Tibial nerve (tissue), 4 donors: ENCODE data around the gene KIF17. TPM values are rescaled to one million over a fixed set of nuclear protein-coding genes. Genes with fewer than 3 reads are reported as not detected.

ENCODE experiments used
- DNase-seq, 2 donors: peaks; one replicate each; pipeline ENCODE4 v3.0.0-alpha.2; 2019; ENCODE audit warnings: low spot score in 2 of 2
- H3K27ac ChIP-seq, 4 donors: fragments of 200-600 bp; sonication (generic) in 3 of 4; one replicate each; pipeline ENCODE4 v1.5.1; 2017 to 2019; ENCODE audit warnings: mild to moderate bottlenecking in 1 of 4
- H3K27me3 ChIP-seq, 2 donors: fragments of 200-600 bp; sonication (generic) in 1 of 2; one replicate each; pipeline versions ENCODE4 v1.5.1 to v1.6.0; 2017 to 2019
- H3K36me3 ChIP-seq, 3 donors: fragments of 200-600 bp; sonication (generic); one replicate each; pipeline ENCODE4 v1.5.1; 2018 to 2019
- H3K4me1 ChIP-seq, 4 donors: fragments of 200-600 bp; sonication (generic) in 3 of 4; one replicate each; pipeline ENCODE4 v1.5.1; 2017 to 2019
- H3K4me3 ChIP-seq, 4 donors: fragments of 200-600 bp; sonication (generic) in 3 of 4; one replicate each; pipeline ENCODE4 v1.5.1; 2017 to 2019; ENCODE audit warnings: mild to moderate bottlenecking in 1 of 4, moderate library complexity in 1 of 4
- H3K9me3 ChIP-seq, 4 donors: fragments of 200-600 bp; sonication (generic) in 3 of 4; one replicate each; pipeline ENCODE4 v1.5.1; 2017 to 2019
- EP300 ChIP-seq, 2 donors: sonication (generic); formaldehyde crosslinking; IDR thresholded peaks; one replicate each; pipeline ENCODE4 v1.6.1; 2017; ENCODE audit warnings: antibody characterized with exemption in 2 of 2, mild to moderate bottlenecking in 1 of 2
- POLR2A ChIP-seq, 2 donors: fragments of 450-650 bp; IDR thresholded peaks; one replicate each; pipeline ENCODE4 v1.6.1; 2017; ENCODE audit warnings: antibody characterized with exemption in 2 of 2, mild to moderate bottlenecking in 2 of 2, moderate library complexity in 2 of 2
- WGBS, 2 donors: methylation state at CpG; one replicate each; pipeline ENCODE4 v1.1.5; 2018; 5-methylcytosine and 5-hydroxymethylcytosine counted together
- total RNA-seq, 4 donors: library from RNA; depleted of rRNA; stranded (reverse); fragments of >200 nt; gene quantifications; one replicate each; pipeline ENCODE4 v1.1.0, GENCODE V29; 2016
- TF ChIP-seq, protein P1 (sequence below), 5 experiments: fragments of 200-600 bp in 3 of 5; fragments of 450-650 bp in 2 of 5; sonication (generic) in 3 of 5; IDR thresholded peaks; one replicate each; pipeline ENCODE4 v1.5.1; 2016 to 2019; ENCODE audit warnings: antibody characterized with exemption in 5 of 5, mild to moderate bottlenecking in 3 of 5, moderate library complexity in 2 of 5

Gene KIF17
- total RNA-seq, 4 donors from 2014 or later: 0.59 to 4.2 (median 3.3) TPM

DNA sequence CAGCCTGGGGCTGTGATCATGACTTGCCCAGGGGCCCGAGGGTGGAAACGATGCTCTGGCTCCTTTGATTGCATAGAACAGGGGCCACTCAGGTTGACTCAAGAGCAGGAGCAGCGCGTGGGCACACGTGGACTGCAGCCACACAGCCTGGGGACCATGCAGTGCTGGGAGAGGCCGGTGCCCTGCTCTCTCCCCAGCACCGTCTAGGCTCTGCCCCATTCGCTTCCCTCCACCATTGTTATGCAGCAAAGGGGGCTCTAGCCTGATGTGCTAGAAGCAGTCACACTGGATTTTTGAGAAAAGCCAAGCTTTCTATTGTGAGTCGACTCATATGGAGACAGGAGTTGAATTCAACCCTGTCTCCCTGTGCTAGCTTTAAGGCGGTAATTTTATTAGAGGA lies 75.8 kb downstream of the KIF17 start:
- no peak overlapping the region for H3K27ac ChIP-seq
- H3K9me3 ChIP-seq: no peaks in the 10 kb centered on the region
- no peak for DNase-seq
- TF ChIP-seq POLR2A (IDR thresholded peaks at IDR 0.05) (no peak), EP300 (IDR thresholded peaks at IDR 0.05) (no peak)
- TF ChIP-seq, protein P1, sequence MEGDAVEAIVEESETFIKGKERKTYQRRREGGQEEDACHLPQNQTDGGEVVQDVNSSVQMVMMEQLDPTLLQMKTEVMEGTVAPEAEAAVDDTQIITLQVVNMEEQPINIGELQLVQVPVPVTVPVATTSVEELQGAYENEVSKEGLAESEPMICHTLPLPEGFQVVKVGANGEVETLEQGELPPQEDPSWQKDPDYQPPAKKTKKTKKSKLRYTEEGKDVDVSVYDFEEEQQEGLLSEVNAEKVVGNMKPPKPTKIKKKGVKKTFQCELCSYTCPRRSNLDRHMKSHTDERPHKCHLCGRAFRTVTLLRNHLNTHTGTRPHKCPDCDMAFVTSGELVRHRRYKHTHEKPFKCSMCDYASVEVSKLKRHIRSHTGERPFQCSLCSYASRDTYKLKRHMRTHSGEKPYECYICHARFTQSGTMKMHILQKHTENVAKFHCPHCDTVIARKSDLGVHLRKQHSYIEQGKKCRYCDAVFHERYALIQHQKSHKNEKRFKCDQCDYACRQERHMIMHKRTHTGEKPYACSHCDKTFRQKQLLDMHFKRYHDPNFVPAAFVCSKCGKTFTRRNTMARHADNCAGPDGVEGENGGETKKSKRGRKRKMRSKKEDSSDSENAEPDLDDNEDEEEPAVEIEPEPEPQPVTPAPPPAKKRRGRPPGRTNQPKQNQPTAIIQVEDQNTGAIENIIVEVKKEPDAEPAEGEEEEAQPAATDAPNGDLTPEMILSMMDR (IDR thresholded peaks at IDR 0.05): no peak
- WGBS, 2 donors: 64 to 70% methylated on average over 9 to 10 of the region's 10 CpGs
- no peaks in the 10 kb centered on the region for H3K4me1 ChIP-seq
- H3K27me3 ChIP-seq: no peaks in the 10 kb centered on the region
- H3K36me3 ChIP-seq: peaks cover 6 to 100% (median 7%) of the 10 kb centered on the region in 3 donors
- H3K4me3 ChIP-seq: no peak overlapping the region

- WGBS, 2 donors: 27% methylated on average over 6 of the region's 6 CpGs
- TF ChIP-seq POLR2A (IDR thresholded peaks at IDR 0.05) (no peak), EP300 (IDR thresholded peaks at IDR 0.05) (no peak)
- TF ChIP-seq, protein P1 (IDR thresholded peaks at IDR 0.05): peak; percentile 56 to 71 (median 67)
- DNase-seq: peak in 1 of 2 donors; percentile 61
- peaks cover 0 to 13% (median under 1%) of the 10 kb centered on the region in 4 donors for H3K4me1 ChIP-seq
- no peak overlapping the region for H3K4me3 ChIP-seq
- peaks cover 6 to 86% (median 7%) of the 10 kb centered on the region in 3 donors for H3K36me3 ChIP-seq
- H3K27ac ChIP-seq: no peak overlapping the region
- H3K9me3 ChIP-seq: no peaks in the 10 kb centered on the region
- no peaks in the 10 kb centered on the region for H3K27me3 ChIP-seq
Measured at GRCh38 chr1:20640183-20640597, 77.6 kb downstream of the KIF17 start.

GRCh38 chr1:20636785-20637347 lies 80.9 kb downstream of the KIF17 start:
- Histone ChIP-seq H3K27me3 (no peaks in the 10 kb centered on the region), H3K9me3 (no peaks in the 10 kb centered on the region), H3K4me1 (peaks cover 0 to 32% (median 12%) of the 10 kb centered on the region in 4 donors), H3K4me3 (no peak overlapping the region), H3K36me3 (peaks cover 0 to 53% (median 6%) of the 10 kb centered on the region in 3 donors), H3K27ac (no peak overlapping the region)
- no peak for DNase-seq
- WGBS, 2 donors: 88 to 91% methylated on average over 8 of the region's 8 CpGs
- no peak for TF ChIP-seq EP300 (IDR thresholded peaks at IDR 0.05)
- TF ChIP-seq POLR2A (IDR thresholded peaks at IDR 0.05): no peak
- TF ChIP-seq, protein P1 (IDR thresholded peaks at IDR 0.05): no peak

DNA sequence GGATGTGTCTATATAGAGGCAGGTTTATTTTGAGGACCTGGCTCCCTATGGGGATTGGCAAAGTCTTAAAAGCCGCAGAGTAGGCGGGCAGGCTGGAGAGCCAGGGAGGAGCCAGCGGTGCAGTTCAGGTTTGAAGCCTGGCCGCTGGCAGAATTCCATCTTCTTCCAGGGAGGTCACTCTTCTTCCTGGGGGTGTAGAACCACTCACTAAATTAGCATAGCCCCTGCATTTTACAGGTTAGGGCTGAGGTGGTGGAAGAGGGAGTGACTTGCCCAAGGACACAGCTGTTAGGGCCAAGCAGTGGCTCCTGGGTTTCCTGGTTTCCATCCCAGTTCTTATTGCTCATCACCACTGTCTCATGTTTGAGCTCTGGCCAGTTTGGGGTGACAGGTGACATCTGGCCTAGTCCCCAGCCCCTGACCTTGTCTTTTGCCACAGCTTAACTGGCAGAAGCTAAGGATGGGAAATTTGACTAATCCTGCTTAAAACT lies 83.2 kb downstream of the KIF17 start:
- Histone ChIP-seq H3K36me3 (peaks cover 0 to 31% (median 5%) of the 10 kb centered on the region in 3 donors), H3K4me3 (peak overlapping the region; percentile 71 to 99 (median 92)), H3K27me3 (peaks cover 0 to 6% of the 10 kb centered on the region in 2 donors), H3K4me1 (peaks cover 0 to 32% (median 12%) of the 10 kb centered on the region in 4 donors), H3K27ac (peak overlapping the region in 2 of 4 donors; percentile 94 to 95), H3K9me3 (no peaks in the 10 kb centered on the region)
- no peak for DNase-seq
- WGBS, 2 donors: 10% methylated on average over 4 of the region's 4 CpGs
- TF ChIP-seq, protein P1 (IDR thresholded peaks at IDR 0.05): no peak
- TF ChIP-seq POLR2A (IDR thresholded peaks at IDR 0.05): no peak
- no peak for TF ChIP-seq EP300 (IDR thresholded peaks at IDR 0.05)

DNA sequence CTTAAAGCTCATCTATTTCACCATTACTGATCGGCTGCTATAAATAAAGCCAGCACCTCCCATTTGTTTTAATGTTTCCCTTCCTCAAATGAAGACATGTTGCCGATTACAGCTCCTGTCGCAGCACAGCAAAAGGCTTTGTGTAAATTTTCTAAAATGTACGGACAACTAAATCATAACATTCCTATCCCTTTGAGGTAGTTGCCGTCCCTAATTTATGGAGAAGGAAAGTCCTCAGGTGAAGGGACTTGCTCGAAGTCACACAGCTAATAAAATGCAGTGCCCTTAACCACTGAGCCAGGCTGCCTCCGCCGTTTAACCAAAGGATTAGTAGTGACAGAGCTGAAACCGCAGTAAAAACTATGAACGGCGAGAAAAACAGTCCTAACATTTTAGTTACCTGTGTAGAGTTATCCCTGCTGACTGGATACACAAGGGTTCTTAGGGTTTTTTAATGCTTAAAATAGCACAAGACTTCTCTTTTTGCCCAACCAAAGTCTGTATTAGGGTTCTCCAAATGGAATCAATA lies 83.7 kb downstream of the KIF17 start:
- TF ChIP-seq EP300 (IDR thresholded peaks at IDR 0.05) (no peak), POLR2A (IDR thresholded peaks at IDR 0.05) (no peak)
- TF ChIP-seq, protein P1 (IDR thresholded peaks at IDR 0.05): no peak
- 1 to 2% methylated on average over 11 of the region's 11 CpGs for WGBS, 2 donors
- Histone ChIP-seq H3K4me1 (peaks cover 0 to 32% (median 12%) of the 10 kb centered on the region in 4 donors), H3K27me3 (peaks cover 0 to 6% of the 10 kb centered on the region in 2 donors), H3K4me3 (peak overlapping the region; percentile 71 to 99 (median 92)), H3K36me3 (peaks cover 0 to 26% (median 0%) of the 10 kb centered on the region in 3 donors), H3K9me3 (no peaks in the 10 kb centered on the region), H3K27ac (peak overlapping the region; percentile 21 to 95 (median 93))
- no peak for DNase-seq
